GM06990 (cell line): Measurements from ENCODE around the gene IQUB.

Experiments used
- DNase-seq: peaks from one replicate; pipeline ENCODE4 v3.0.0-alpha.2; 2011; ENCODE audit not compliant: insufficient read length; ENCODE audit errors: extremely low read depth
- H3K27me3 ChIP-seq: replicated peaks from 2 replicates; pipeline ENCODE4 v1.6.0; 2011; ENCODE audit warnings: low read length; ENCODE audit not compliant: control insufficient read depth, insufficient read depth
- H3K36me3 ChIP-seq: 2 replicates; pipeline ENCODE4 v1.5.1; 2011; ENCODE audit warnings: low read length; ENCODE audit not compliant: control insufficient read depth, insufficient read depth
- H3K4me3 ChIP-seq: replicated peaks from 2 replicates; pipeline ENCODE4 v1.5.1; 2011; ENCODE audit warnings: low read depth, mild to moderate bottlenecking, control low read depth, low read length
- CTCF ChIP-seq: IDR thresholded peaks from 2 replicates; pipeline ENCODE4 v1.5.1; 2011; ENCODE audit warnings: low read length, control low read depth, mild to moderate bottlenecking, inconsistent platforms; ENCODE audit not compliant: insufficient read depth, poor library complexity, severe bottlenecking

Gene IQUB

GRCh38 chr7:123569352-123570010 is 35.1 kb upstream of the IQUB start:
- Histone ChIP-seq H3K4me3 (no peak overlapping the region), H3K36me3 (no peaks in the 10 kb centered on the region), H3K27me3 (no peaks in the 10 kb centered on the region)
- no peak for DNase-seq
- no peak for TF ChIP-seq CTCF

- no peak for TF ChIP-seq CTCF
Measured at GRCh38 chr7:123562121-123562520, 27.7 kb upstream of the IQUB start.

DNA sequence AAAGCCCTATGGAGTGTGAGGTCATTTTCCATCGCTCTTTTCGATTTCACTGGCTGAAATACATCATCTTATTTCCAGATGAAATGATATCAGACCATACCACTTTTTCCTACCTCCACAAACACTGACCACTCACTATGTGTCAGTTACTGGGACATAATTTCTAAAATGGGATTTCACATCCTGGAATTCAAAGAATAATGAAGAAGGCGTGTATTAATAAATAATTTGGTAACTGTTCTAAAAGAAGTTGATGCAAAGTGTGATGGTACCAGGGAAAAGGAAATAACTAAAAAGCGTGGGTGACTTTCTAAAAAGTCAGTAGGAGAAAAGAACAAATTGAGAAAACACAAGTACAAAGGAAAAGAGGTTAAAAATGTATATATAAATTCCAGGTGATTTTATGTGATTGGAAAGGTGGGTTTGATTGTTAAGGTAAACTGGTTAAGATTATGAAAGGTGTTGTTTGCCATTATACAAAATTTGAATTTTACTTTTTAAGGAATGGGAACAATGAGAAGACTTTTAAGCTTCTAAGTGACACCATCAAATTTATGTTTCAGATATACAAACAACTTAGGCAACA is 24.0 kb upstream of the IQUB start:
- no peak for TF ChIP-seq CTCF
- DNase-seq: no peak
- H3K27me3 ChIP-seq: no peaks in the 10 kb centered on the region
- no peaks in the 10 kb centered on the region for H3K36me3 ChIP-seq
- peak overlapping the region; percentile 100 for H3K4me3 ChIP-seq

More at GRCh38 chr7:123562121-123562520, 27.7 kb upstream of the IQUB start:
- H3K36me3 ChIP-seq: no peaks in the 10 kb centered on the region
- DNase-seq: no peak
- no peaks in the 10 kb centered on the region for H3K27me3 ChIP-seq
- no peak overlapping the region for H3K4me3 ChIP-seq

DNA sequence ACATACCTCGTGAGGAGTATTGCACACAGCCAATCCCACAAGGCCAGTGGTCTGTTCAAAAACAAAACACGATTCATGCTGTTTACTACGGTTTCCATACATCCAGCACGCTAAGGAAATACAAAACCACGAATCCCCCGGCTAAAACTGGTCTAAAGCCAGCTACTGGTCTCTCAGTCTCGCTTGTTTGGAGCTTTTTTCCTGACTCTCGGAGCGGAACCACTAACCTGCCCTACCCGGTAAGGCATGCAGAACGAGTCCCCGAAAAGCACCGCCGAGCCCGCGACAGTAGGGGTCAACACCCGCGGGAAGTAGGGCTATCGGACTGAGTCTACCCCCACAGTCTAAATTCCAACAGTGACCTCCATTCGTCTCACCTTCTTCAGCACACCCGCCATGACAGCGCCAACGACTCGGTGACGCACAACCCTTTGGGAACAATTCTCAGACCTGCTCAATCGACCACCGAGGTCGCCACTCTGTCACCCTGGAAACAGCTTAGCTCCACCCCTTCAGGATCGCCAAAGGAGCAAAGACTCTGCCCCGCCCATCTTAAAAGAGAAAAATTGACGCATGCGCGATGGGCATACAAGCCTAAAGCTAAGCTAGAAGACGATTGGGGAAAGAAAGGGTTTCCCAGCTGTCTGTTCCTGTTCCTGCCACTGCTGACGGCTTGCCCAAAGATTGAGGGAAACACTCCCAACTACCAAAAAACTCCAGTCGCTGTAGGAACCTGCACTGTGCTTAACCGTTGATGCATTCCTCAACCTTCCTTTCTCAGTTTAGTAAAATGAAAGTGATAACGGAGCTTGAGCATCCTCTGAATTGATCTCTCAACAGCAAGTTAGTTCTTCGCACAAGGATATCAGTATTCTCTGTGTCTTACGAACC is 23.2 kb upstream of the IQUB start, which contains the start of gene NDUFA5:
Gene NDUFA5, minus strand, starts transcription at position 421 of the 891 bp plus-strand sequence. Its CDS starts 23 bp downstream, at position 398.
- Histone ChIP-seq H3K4me3 (peak within 1 kb of the TSS; percentile 100), H3K36me3 (no peaks in the 10 kb centered on the region), H3K27me3 (no peaks in the 10 kb centered on the region)
- DNase-seq: peak; percentile 82
- no peak for TF ChIP-seq CTCF

DNA sequence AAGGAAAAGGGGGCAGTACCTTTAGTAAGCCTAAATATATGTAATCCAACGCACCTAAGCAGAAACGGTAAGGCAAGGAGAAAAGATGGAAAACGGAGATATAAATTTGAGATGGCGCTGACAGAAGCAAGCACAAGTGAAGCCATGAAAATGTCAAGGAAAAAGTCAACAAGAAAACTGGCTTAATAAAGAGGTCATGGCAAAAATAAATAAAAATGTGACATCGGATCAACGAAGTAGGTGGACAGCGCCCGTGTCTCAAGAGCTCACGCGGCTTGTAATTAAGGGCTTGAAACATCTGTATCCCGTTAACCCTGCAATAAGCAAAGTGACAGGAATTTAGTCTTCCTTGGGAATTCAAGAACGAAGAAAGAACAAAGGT is 22.6 kb upstream of the IQUB start:
- DNase-seq: no peak
- Histone ChIP-seq H3K27me3 (no peaks in the 10 kb centered on the region), H3K4me3 (peak overlapping the region; percentile 100), H3K36me3 (no peaks in the 10 kb centered on the region)
- no peak for TF ChIP-seq CTCF
